ENCODE data around the gene PI4K2B. TPM values are rescaled to one million over a fixed set of nuclear protein-coding genes. Genes with fewer than 3 reads are reported as not detected.
"Not testable (repeated sequence)": the region's sequence is repeated elsewhere in the genome, so short reads cannot be mapped to it uniquely, and the experiment has no call there.

Gene PI4K2B
- total RNA-seq: 29.4 and 32.5 TPM in 2 replicates

DNA sequence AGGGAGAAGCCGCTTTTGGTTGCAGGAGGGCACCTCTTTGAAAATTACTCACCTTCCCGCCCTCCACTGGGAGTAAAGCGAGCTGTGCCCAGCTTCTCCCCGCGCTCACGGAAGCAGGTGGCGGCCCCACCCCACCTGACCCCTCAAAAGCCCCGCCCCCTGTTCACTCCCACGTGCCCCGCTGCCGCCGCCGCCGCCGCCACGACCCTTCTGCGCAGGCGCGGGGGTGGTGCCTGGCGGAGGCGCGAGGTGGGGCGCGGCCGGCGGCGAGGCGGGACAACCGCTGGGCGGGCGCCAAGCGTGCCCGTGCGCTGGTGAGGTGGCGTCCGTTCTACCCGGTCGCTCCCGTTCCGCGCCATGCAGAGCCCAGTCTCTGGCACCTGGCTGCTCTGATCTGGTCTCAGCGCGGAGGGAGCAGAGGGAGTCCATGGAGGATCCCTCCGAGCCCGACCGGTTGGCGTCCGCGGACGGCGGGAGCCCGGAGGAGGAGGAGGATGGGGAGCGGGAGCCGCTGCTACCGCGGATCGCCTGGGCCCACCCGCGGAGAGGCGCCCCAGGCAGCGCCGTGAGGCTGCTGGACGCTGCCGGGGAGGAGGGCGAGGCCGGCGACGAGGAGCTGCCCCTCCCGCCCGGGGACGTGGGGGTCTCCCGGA lies at the start of gene PI4K2B:
Gene PI4K2B, plus strand, starts transcription at position 297 of the 653 bp plus-strand sequence. Its CDS starts 131 bp downstream, at position 428.
- intact Hi-C loops (cut with micrococcal nuclease): loop anchor here (1.0 to 10.0 kb wide), 8 partner anchors 55 to 762 kb away; partner anchors contain the start of genes SEL1L3, SEPSECS, SMIM20 and ZCCHC4
- H3K27me3 Mint-ChIP-seq (ENCODE audit: insufficient read depth): no peaks in the 10 kb centered on the region
- peak; percentile 91 for DNase-seq (ENCODE audit: low spot score)
- H3K4me1 Mint-ChIP-seq (ENCODE audit: low read depth): peaks cover 35% of the 10 kb centered on the region
- H3K4me3 Mint-ChIP-seq: peak within 1 kb of the TSS; percentile 93
- peaks cover 30% of the 10 kb centered on the region for H3K9me3 Mint-ChIP-seq
- H3K36me3 Mint-ChIP-seq (ENCODE audit: low read depth): peaks cover 30% of the 10 kb centered on the region
- peak within 1 kb of the TSS; percentile 98 for H3K27ac Mint-ChIP-seq

DNA sequence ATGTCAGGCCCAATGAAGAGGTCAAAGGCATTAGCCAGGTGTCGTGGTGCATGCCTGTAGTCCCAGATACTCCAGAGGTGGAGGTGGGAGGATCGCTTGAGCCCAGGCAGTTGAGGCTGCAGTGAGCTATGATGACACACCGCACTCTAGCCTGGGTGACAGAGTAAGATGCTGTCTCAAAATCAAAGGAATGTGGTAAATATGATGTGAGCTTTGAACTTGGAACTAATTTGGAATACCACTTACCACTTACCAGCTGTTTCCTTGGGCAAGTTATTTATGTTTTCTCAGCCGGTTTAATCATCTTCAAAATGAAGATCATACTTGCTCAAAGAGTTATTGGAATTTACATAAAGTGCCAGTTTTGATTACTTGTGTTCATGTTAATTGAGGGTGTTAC lies 49.8 kb upstream of the PI4K2B start:
- peaks cover 19% of the 10 kb centered on the region for H3K4me1 Mint-ChIP-seq (ENCODE audit: low read depth)
- H3K27ac Mint-ChIP-seq: no peak overlapping the region
- no peaks in the 10 kb centered on the region for H3K27me3 Mint-ChIP-seq (ENCODE audit: insufficient read depth)
- no peak for DNase-seq (ENCODE audit: low spot score)
- H3K36me3 Mint-ChIP-seq (ENCODE audit: low read depth): no peaks in the 10 kb centered on the region
- H3K9me3 Mint-ChIP-seq: no peaks in the 10 kb centered on the region
- intact Hi-C loops (cut with micrococcal nuclease): no loop called here
- no peak overlapping the region for H3K4me3 Mint-ChIP-seq

- Mint-ChIP-seq H3K36me3 (ENCODE audit: low read depth) (no peaks in the 10 kb centered on the region), H3K4me3 (no peak overlapping the region)
- intact Hi-C loops (cut with micrococcal nuclease): no loop called here
Observed at GRCh38 chr4:25190407-25190806, 43.4 kb upstream of the PI4K2B start.

DNA sequence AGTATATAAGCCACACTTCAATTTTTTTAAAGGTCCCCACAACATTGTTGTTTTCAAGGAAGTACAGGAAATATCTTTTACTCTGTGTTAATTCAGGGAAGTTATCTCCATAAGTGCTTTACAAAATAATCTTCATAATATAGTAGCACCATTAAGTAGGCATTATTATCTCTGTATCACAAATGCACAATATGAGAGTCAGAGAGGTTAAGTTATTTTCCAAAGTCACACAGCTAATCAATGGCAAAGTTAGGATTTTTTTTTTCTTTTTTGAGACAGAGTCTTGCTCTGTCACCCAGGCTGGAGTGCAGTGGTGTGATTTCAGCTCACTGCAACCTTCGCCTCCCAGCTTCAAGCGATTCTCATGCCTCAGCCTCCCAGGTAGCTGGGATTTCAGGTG lies 35.1 kb upstream of the PI4K2B start:
- Mint-ChIP-seq H3K27ac (no peak overlapping the region), H3K36me3 (ENCODE audit: low read depth) (peaks cover 2% of the 10 kb centered on the region), H3K9me3 (no peaks in the 10 kb centered on the region), H3K4me1 (ENCODE audit: low read depth) (peaks cover 6% of the 10 kb centered on the region), H3K4me3 (no peak overlapping the region), H3K27me3 (ENCODE audit: insufficient read depth) (peaks cover 2% of the 10 kb centered on the region)
- DNase-seq (ENCODE audit: low spot score): no peak
- intact Hi-C loops (cut with micrococcal nuclease): no loop called here

More at GRCh38 chr4:25190407-25190806, 43.4 kb upstream of the PI4K2B start:
- Mint-ChIP-seq H3K27me3 (ENCODE audit: insufficient read depth) (no peaks in the 10 kb centered on the region), H3K27ac (no peak overlapping the region), H3K9me3 (no peaks in the 10 kb centered on the region), H3K4me1 (ENCODE audit: low read depth) (peaks cover 6% of the 10 kb centered on the region)
- DNase-seq (ENCODE audit: low spot score): no peak

- Mint-ChIP-seq H3K36me3 (ENCODE audit: low read depth) (no peaks in the 10 kb centered on the region), H3K4me1 (ENCODE audit: low read depth) (no peaks in the 10 kb centered on the region)
- intact Hi-C loops (cut with micrococcal nuclease): no loop called here
Observed at GRCh38 chr4:25207997-25208396, 25.8 kb upstream of the PI4K2B start.

DNA sequence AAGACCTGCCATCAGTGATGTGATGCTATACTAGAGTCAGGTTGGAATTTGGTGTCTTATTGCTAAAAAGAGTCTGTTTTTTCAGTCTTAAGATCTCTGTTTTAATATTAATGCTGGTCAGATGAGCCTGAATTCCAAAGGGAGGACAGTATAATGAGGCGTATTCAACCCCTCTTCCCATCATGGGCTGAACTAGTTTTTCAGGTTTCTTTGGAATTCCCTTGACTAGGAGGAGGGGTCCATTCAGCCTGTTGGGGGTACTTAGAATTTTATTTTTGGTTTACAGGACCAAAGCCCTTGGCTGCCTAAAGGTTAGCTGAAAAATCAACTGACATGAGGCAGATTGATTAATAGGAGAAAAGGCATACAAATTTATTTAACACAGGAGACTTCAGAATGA lies 24.1 kb upstream of the PI4K2B start:
- no peaks in the 10 kb centered on the region for H3K36me3 Mint-ChIP-seq (ENCODE audit: low read depth)
- no peaks in the 10 kb centered on the region for H3K4me1 Mint-ChIP-seq (ENCODE audit: low read depth)
- H3K27me3 Mint-ChIP-seq (ENCODE audit: insufficient read depth): peaks cover 5% of the 10 kb centered on the region
- intact Hi-C loops (cut with micrococcal nuclease): no loop called here
- DNase-seq (ENCODE audit: low spot score): no peak
- no peak overlapping the region for H3K4me3 Mint-ChIP-seq
- H3K27ac Mint-ChIP-seq: no peak overlapping the region
- no peaks in the 10 kb centered on the region for H3K9me3 Mint-ChIP-seq

More at GRCh38 chr4:25207997-25208396, 25.8 kb upstream of the PI4K2B start:
- Mint-ChIP-seq H3K27me3 (ENCODE audit: insufficient read depth) (peaks cover 6% of the 10 kb centered on the region), H3K4me3 (no peak overlapping the region), H3K9me3 (no peaks in the 10 kb centered on the region), H3K27ac (no peak overlapping the region)
- no peak for DNase-seq (ENCODE audit: low spot score)

GRCh38 chr4:25211721-25212120 lies 22.1 kb upstream of the PI4K2B start:
- no peak overlapping the region for H3K4me3 Mint-ChIP-seq
- intact Hi-C loops (cut with micrococcal nuclease): no loop called here
- no peaks in the 10 kb centered on the region for H3K9me3 Mint-ChIP-seq
- H3K4me1 Mint-ChIP-seq (ENCODE audit: low read depth): no peaks in the 10 kb centered on the region
- no peaks in the 10 kb centered on the region for H3K36me3 Mint-ChIP-seq (ENCODE audit: low read depth)
- H3K27ac Mint-ChIP-seq: no peak overlapping the region
- DNase-seq (ENCODE audit: low spot score): no peak
- H3K27me3 Mint-ChIP-seq (ENCODE audit: insufficient read depth): peaks cover 7% of the 10 kb centered on the region

DNA sequence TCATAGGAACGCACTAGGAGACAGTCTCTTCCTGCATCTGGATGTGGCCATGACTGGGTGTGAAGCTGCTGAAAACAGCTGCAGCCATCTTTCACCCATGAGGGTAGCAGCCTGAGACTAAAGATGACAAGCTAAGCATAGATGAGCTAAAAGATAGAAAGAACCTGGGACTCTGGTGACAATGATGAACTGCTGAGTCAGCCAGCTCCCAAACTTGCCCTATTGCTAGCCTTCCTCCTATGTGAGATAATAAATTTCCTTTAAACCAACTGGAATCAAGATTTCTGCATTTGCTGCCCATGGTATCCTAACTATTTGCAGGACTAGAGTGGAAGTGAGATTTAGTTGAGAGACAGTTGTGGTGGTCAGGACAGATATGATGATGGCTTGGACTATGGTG lies 21.0 kb upstream of the PI4K2B start:
- Mint-ChIP-seq H3K36me3 (ENCODE audit: low read depth) (no peaks in the 10 kb centered on the region), H3K27ac (no peak overlapping the region), H3K27me3 (ENCODE audit: insufficient read depth) (peaks cover 3% of the 10 kb centered on the region), H3K9me3 (no peaks in the 10 kb centered on the region), H3K4me3 (no peak overlapping the region), H3K4me1 (ENCODE audit: low read depth) (no peaks in the 10 kb centered on the region)
- intact Hi-C loops (cut with micrococcal nuclease): no loop called here
- no peak for DNase-seq (ENCODE audit: low spot score)

DNA sequence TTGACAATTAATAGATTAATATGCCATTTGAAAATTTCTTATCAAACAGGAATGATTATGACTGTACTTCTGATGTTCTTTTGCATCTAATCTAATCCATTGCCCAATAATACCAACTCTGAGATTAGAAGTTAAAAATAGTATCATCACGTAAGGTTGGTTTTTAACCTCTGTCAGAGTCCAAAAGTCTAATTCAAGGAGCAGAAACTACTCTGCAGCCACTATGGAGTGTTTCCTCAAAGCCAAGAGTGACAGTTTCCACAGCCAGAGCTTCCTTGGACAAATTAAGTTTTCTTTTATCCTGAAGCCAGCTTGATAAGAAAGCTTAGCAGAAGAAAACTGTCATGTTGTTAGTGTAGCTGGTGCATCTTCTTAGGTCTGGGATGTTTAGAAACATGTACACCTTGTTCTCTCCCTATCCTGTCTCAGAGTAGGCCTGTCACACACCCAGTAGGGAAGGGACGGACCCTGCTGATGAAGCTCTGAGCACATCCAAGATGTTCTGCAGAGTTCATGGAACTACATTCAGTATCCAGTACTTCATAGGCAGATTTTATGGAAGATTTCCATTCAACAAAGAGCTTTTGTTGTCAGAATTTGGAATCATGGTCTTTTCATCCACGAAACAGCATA lies 20.4 kb upstream of the PI4K2B start:
- DNase-seq (ENCODE audit: low spot score): no peak
- no peak overlapping the region for H3K4me3 Mint-ChIP-seq
- peaks cover 3% of the 10 kb centered on the region for H3K27me3 Mint-ChIP-seq (ENCODE audit: insufficient read depth)
- intact Hi-C loops (cut with micrococcal nuclease): no loop called here
- peaks cover under 1% of the 10 kb centered on the region for H3K9me3 Mint-ChIP-seq
- no peaks in the 10 kb centered on the region for H3K4me1 Mint-ChIP-seq (ENCODE audit: low read depth)
- peaks cover 2% of the 10 kb centered on the region for H3K36me3 Mint-ChIP-seq (ENCODE audit: low read depth)
- H3K27ac Mint-ChIP-seq: no peak overlapping the region

GRCh38 chr4:25214750-25215149 lies 19.1 kb upstream of the PI4K2B start:
- H3K4me3 Mint-ChIP-seq; intact Hi-C loops (cut with micrococcal nuclease); H3K27ac Mint-ChIP-seq; DNase-seq (ENCODE audit: low spot score); H3K9me3 Mint-ChIP-seq; H3K27me3 Mint-ChIP-seq (ENCODE audit: insufficient read depth); H3K4me1 Mint-ChIP-seq (ENCODE audit: low read depth); H3K36me3 Mint-ChIP-seq (ENCODE audit: low read depth): not testable (repeated sequence)

- Mint-ChIP-seq H3K27me3 (ENCODE audit: insufficient read depth) (peaks cover 3% of the 10 kb centered on the region), H3K36me3 (ENCODE audit: low read depth) (peaks cover 3% of the 10 kb centered on the region), H3K9me3 (peaks cover 6% of the 10 kb centered on the region), H3K4me3 (no peak overlapping the region), H3K27ac (no peak overlapping the region), H3K4me1 (ENCODE audit: low read depth) (no peaks in the 10 kb centered on the region)
- DNase-seq (ENCODE audit: low spot score): no peak
- intact Hi-C loops (cut with micrococcal nuclease): no loop called here
Observed at GRCh38 chr4:25215511-25215910, 18.3 kb upstream of the PI4K2B start.

GRCh38 chr4:25221377-25221776 lies 12.5 kb upstream of the PI4K2B start:
- intact Hi-C loops (cut with micrococcal nuclease): no loop called here
- Mint-ChIP-seq H3K4me1 (ENCODE audit: low read depth) (no peaks in the 10 kb centered on the region), H3K27ac (no peak overlapping the region), H3K9me3 (peaks cover 46% of the 10 kb centered on the region), H3K36me3 (ENCODE audit: low read depth) (peaks cover 12% of the 10 kb centered on the region), H3K4me3 (no peak overlapping the region), H3K27me3 (ENCODE audit: insufficient read depth) (peaks cover 2% of the 10 kb centered on the region)
- no peak for DNase-seq (ENCODE audit: low spot score)

DNA sequence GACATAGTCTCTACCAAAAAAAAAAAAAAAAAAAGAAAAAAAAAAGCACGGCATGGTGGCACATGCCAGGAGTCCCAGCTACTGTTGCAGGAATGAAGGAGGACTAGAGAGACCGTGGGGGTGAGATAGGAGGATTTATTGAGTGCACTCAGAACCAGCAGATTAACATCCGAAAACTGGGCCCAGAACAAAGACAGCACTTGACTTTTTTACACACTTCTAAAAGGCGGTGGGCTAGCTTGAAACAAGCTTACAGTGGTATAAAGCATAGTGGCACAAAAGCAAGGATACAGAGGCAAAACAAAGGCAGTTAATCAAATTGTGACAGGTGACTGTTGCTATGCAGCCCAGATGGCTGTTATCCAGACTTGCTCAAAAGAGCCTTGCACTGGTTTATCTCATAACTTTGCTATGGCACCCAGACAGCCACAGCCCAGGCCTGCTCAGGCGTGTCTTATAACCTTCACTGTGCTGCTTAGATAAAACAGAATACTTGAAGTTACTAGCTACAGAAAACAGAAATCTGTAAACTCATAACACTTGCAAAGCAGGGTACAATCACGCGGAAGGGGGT lies 9.9 kb upstream of the PI4K2B start:
- peaks cover 15% of the 10 kb centered on the region for H3K36me3 Mint-ChIP-seq (ENCODE audit: low read depth)
- H3K4me3 Mint-ChIP-seq: no peak overlapping the region
- H3K4me1 Mint-ChIP-seq (ENCODE audit: low read depth): no peaks in the 10 kb centered on the region
- H3K9me3 Mint-ChIP-seq: peaks cover 55% of the 10 kb centered on the region
- intact Hi-C loops (cut with micrococcal nuclease): no loop called here
- no peak for DNase-seq (ENCODE audit: low spot score)
- H3K27ac Mint-ChIP-seq: no peak overlapping the region
- H3K27me3 Mint-ChIP-seq (ENCODE audit: insufficient read depth): peaks cover 2% of the 10 kb centered on the region

All from activated T-helper 1 cell treated with anti-CD3 and anti-CD28 coated beads, Interleukin-12 subunit alpha, Interleukin-12 subunit beta, Interleukin-2, Interleukin-4 antibody, amounts not matched to agents 30 ng/mL and 10 ng/mL and 1 ng/mL, durations not matched to agents 14 hours and 24 hours and 36 hours (primary cell).